OCI-LY1 (cell line): Measurements from ENCODE around the gene MEDAG.

Source experiments
- H2AFZ ChIP-seq: fragments of 200-600 bp; sonication (generic), shearing (Covaris generic); 2 replicates; pipeline ENCODE4 v1.6.0; 2014; ENCODE audit warnings: antibody characterized with exemption, mild to moderate bottlenecking, low read length
- H3F3A ChIP-seq: fragments of 200-600 bp; sonication (generic), shearing (Covaris generic); 2 replicates; pipeline ENCODE4 v1.6.0; 2014; ENCODE audit warnings: mild to moderate bottlenecking, antibody characterized with exemption, low read length, moderate library complexity; ENCODE audit not compliant: insufficient read depth
- H3K27ac ChIP-seq: fragments of 200-600 bp; sonication (generic); 2 replicates; pipeline ENCODE4 v1.5.1; 2014; ENCODE audit warnings: low read length, mixed run types, mild to moderate bottlenecking, low read depth; ENCODE audit not compliant: poor library complexity, severe bottlenecking
- H3K27me3 ChIP-seq: fragments of 200-600 bp; sonication (generic); 2 replicates; pipeline ENCODE4 v1.6.0; 2014; ENCODE audit warnings: antibody characterized with exemption, mild to moderate bottlenecking, low read length, moderate library complexity; ENCODE audit not compliant: insufficient read depth
- H3K36me3 ChIP-seq: fragments of 200-600 bp; sonication (generic); 2 replicates; pipeline ENCODE4 v1.6.1; 2014; ENCODE audit warnings: mild to moderate bottlenecking, antibody characterized with exemption, low read length, moderate library complexity, mixed read lengths; ENCODE audit not compliant: insufficient read depth
- H3K4me1 ChIP-seq: fragments of 200-600 bp; sonication (generic); 2 replicates; pipeline ENCODE4 v1.5.1; 2014; ENCODE audit warnings: mild to moderate bottlenecking, low read length, moderate library complexity; ENCODE audit not compliant: insufficient read depth, severe bottlenecking
- H3K4me2 ChIP-seq: fragments of 200-600 bp; sonication (generic), shearing (Covaris generic); 2 replicates; pipeline ENCODE4 v1.6.1; 2014; ENCODE audit warnings: low read length
- H3K4me3 ChIP-seq: fragments of 200-600 bp; sonication (generic); 2 replicates; pipeline ENCODE4 v1.5.1; 2014; ENCODE audit warnings: low read length, low read depth, mild to moderate bottlenecking, mixed read lengths; ENCODE audit not compliant: poor library complexity, severe bottlenecking
- H3K79me2 ChIP-seq: fragments of 200-600 bp; shearing (Covaris generic); 2 replicates; pipeline ENCODE4 v1.6.1; 2016; ENCODE audit warnings: mixed run types, low read length, mixed read lengths; ENCODE audit not compliant: insufficient read depth
- H3K9ac ChIP-seq: fragments of 200-600 bp; sonication (generic), shearing (Covaris generic); 2 replicates; pipeline ENCODE4 v1.6.1; 2014; ENCODE audit warnings: mild to moderate bottlenecking, low read length, mixed read lengths
- H3K9me2 ChIP-seq: fragments of 200-600 bp; sonication (generic), shearing (Covaris generic); 2 replicates; pipeline ENCODE4 v1.6.1; 2014; ENCODE audit warnings: low read depth, mild to moderate bottlenecking, low read length, mixed read lengths
- H3K9me3 ChIP-seq: fragments of 200-600 bp; shearing (Covaris generic); 2 replicates; pipeline ENCODE4 v1.6.1; 2014; ENCODE audit warnings: low read length, mixed read lengths
- H4K20me1 ChIP-seq: fragments of 200-600 bp; sonication (generic), shearing (Covaris generic); 2 replicates; pipeline ENCODE4 v1.6.0; 2016; ENCODE audit warnings: mild to moderate bottlenecking, low read length; ENCODE audit not compliant: insufficient read depth
- EZH2 ChIP-seq: fragments of 200-600 bp; sonication (generic), shearing (Covaris generic); IDR thresholded peaks from 2 replicates; pipeline ENCODE4 v1.8.0; 2017; ENCODE audit warnings: borderline replicate concordance, mixed run types, mild to moderate bottlenecking, antibody characterized with exemption, low read length, moderate library complexity, mixed read lengths
- TF ChIP-seq, protein P1 (sequence below): fragments of 200-600 bp; sonication (generic), shearing (Covaris generic); IDR thresholded peaks from 2 replicates; pipeline ENCODE4 v1.5.1; 2017; ENCODE audit warnings: mild to moderate bottlenecking, antibody characterized with exemption, low read length, moderate library complexity, mixed read lengths

Gene MEDAG

DNA sequence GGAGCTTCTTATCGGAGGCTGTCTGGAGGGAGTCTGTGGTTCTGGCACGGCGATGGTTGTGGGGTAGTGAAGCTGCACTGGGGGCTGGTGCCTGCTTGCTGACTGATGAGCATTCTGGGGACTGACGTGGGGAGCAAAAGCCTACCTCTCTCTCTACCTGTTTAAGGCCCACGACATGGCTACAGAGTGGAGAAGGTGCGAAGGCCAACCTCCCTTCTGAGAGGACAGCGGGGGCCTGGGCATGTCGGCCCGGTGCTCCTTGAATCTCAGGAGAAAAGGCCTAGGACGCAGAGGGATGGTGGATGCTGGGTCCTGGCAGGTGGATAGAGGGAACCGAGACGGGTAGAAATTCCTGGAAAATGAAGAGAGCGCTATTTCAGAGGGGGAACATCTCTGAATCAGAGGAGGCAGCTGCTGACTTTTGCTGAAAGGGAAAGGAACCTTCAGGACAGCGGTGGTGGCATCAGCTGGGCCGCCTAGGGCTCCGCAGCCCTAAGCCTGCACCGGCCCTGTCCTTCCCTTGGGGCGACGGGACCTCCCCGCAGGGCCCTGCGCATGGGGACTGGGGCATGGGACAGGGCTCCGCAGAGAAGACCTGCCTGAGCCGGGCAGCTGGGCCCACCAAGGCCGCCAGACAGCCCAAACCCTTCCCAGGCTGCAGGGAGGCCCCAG, 35.0 kb upstream of the MEDAG start:
- H3K36me3 ChIP-seq = no peaks in the 10 kb centered on the region
- TF ChIP-seq EZH2 = no peak
- TF ChIP-seq, protein P1, sequence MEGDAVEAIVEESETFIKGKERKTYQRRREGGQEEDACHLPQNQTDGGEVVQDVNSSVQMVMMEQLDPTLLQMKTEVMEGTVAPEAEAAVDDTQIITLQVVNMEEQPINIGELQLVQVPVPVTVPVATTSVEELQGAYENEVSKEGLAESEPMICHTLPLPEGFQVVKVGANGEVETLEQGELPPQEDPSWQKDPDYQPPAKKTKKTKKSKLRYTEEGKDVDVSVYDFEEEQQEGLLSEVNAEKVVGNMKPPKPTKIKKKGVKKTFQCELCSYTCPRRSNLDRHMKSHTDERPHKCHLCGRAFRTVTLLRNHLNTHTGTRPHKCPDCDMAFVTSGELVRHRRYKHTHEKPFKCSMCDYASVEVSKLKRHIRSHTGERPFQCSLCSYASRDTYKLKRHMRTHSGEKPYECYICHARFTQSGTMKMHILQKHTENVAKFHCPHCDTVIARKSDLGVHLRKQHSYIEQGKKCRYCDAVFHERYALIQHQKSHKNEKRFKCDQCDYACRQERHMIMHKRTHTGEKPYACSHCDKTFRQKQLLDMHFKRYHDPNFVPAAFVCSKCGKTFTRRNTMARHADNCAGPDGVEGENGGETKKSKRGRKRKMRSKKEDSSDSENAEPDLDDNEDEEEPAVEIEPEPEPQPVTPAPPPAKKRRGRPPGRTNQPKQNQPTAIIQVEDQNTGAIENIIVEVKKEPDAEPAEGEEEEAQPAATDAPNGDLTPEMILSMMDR = no peak
- no peaks in the 10 kb centered on the region for H3K4me1 ChIP-seq
- no peaks in the 10 kb centered on the region for H4K20me1 ChIP-seq
- no peaks in the 10 kb centered on the region for H3K79me2 ChIP-seq
- H2AFZ ChIP-seq = no peak overlapping the region
- H3K27me3 ChIP-seq = no peaks in the 10 kb centered on the region; the same call in 1 of the 2 replicates
- H3K4me3 ChIP-seq = no peak overlapping the region
- no peaks in the 10 kb centered on the region for H3K9me3 ChIP-seq
- H3K27ac ChIP-seq = no peak overlapping the region
- H3K9ac ChIP-seq = no peak overlapping the region
- no peaks in the 10 kb centered on the region for H3F3A ChIP-seq
- H3K9me2 ChIP-seq = no peaks in the 10 kb centered on the region
- no peak overlapping the region for H3K4me2 ChIP-seq

- Histone ChIP-seq H3K4me2 (no peak overlapping the region), H2AFZ (no peak overlapping the region), H3K79me2 (no peaks in the 10 kb centered on the region), H3K27ac (no peak overlapping the region), H3K4me3 (no peak overlapping the region), H3F3A (no peaks in the 10 kb centered on the region), H3K27me3 (no peaks in the 10 kb centered on the region; the same call in 1 of the 2 replicates), H3K4me1 (no peaks in the 10 kb centered on the region), H3K36me3 (no peaks in the 10 kb centered on the region), H3K9ac (no peak overlapping the region), H4K20me1 (no peaks in the 10 kb centered on the region), H3K9me2 (no peaks in the 10 kb centered on the region), H3K9me3 (no peaks in the 10 kb centered on the region)
- TF ChIP-seq, protein P1 = no peak
- TF ChIP-seq EZH2 = no peak
These were observed 34.3 kb upstream of the MEDAG start for GRCh38 chr13:30871588-30872275.

DNA sequence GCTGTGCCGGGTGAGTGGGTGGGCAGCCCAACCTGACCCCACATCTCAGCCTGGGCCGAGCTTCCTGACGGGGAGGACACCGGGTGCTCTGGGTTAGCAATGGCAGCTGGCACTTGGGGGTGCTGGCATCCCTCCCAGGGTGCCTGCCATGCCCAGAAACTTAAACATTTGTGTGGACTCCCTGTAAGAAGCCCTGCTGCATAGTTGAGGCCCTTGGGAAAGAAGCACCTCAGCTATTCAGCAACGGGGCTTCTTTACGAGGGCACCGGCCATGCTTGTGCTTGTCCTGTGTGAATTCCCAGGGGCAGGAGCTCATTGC, 33.8 kb upstream of the MEDAG start:
- Histone ChIP-seq H3F3A (no peaks in the 10 kb centered on the region), H3K9me3 (no peaks in the 10 kb centered on the region), H3K27ac (no peak overlapping the region), H3K4me1 (no peaks in the 10 kb centered on the region), H3K9ac (no peak overlapping the region), H3K4me3 (no peak overlapping the region), H3K27me3 (no peaks in the 10 kb centered on the region; the same call in 1 of the 2 replicates), H3K36me3 (no peaks in the 10 kb centered on the region), H4K20me1 (no peaks in the 10 kb centered on the region), H2AFZ (no peak overlapping the region), H3K4me2 (no peak overlapping the region), H3K79me2 (no peaks in the 10 kb centered on the region), H3K9me2 (no peaks in the 10 kb centered on the region)
- TF ChIP-seq, protein P1 = no peak
- no peak for TF ChIP-seq EZH2
